HG02981 (cell line): ENCODE results near the gene BICDL1.

Source experiments
- ATAC-seq: cut with Tn5 transposase; IDR thresholded peaks from one replicate; pipeline ENCODE4 v1.9.1; 2021; ENCODE audit warnings: mild to moderate bottlenecking, moderate library complexity; ENCODE audit not compliant: unreplicated experiment

BICDL1 gene

DNA sequence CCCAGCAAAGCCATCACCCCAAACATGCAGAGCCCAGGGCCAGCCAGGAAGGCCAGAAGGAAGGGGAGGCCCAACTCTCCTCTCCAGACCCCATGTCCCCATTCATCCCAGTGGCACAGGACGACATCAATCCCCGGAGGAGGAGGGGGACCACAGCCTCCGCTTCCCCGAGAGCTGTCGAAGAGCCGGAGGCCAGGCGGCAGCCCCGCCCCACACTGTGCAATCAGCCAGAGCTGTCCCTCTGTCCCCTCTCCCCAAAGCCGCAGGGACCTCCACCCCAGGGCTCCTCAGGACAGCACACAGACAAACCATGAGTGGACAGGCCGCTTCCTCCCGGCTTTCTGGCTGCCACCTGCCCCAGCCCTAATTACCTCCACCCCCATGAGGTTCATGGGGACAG lies 110.7 kb downstream of the BICDL1 start:
- no peak for ATAC-seq

DNA sequence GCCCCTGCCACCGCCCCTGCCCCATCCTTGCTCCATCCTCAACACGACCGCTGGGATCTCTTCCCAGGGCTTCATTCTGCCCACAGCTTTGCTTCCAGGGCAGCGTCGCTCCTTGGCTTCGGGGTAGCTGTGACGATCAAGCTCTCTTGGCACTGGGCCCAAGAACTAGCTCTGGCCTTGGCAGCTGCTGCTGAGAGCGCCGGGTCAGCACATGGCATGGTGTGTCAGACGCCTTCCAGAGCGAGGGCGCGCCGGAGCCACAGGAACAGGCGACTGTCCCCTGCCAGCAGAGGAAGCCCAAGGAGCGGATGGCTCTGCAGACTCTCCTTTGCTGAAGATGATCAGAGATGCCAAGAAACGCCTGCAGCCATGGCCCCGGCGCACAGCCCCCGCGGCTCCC lies 111.6 kb downstream of the BICDL1 start:
- no peak for ATAC-seq

DNA sequence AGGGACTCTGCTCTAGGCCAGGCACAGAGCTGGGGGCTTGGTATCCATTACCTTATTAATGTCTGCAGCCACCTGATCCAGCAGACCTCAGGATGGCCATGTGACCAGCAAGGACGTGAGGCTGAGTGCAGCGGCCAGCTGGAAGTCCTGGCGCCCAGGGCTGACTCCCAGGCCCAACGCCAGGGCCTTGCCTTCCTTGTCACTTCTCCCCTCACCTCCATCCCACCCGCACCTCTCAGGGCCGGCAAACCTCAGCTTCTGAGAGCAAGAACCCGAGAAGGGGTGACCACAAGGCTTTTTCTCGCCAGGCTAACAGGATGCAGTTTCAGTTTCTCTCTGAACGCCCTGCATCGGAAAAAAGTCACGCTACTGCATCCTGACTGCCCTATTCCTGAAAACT lies 112.1 kb downstream of the BICDL1 start:
- ATAC-seq, result no peak

DNA sequence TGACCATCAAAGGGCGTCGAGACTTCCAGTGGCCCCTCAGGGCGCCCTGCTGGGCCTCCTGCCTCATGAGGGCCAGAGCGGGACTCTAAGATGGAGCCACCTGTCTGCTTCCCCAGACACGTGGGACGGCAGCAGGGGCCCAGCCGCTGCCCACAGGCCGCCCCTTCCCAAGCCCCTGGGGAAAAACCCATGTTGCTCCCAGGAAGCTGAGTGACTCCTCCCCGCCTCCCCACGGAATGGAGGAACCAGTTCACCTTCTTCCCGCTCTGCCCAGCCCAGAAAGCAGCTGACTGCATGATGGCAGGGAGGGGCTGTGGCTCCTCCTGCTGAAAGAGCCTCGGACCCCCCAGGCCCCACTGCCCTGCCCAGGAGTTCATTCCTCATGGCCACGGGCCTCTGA lies 112.6 kb downstream of the BICDL1 start:
- ATAC-seq, result no peak

DNA sequence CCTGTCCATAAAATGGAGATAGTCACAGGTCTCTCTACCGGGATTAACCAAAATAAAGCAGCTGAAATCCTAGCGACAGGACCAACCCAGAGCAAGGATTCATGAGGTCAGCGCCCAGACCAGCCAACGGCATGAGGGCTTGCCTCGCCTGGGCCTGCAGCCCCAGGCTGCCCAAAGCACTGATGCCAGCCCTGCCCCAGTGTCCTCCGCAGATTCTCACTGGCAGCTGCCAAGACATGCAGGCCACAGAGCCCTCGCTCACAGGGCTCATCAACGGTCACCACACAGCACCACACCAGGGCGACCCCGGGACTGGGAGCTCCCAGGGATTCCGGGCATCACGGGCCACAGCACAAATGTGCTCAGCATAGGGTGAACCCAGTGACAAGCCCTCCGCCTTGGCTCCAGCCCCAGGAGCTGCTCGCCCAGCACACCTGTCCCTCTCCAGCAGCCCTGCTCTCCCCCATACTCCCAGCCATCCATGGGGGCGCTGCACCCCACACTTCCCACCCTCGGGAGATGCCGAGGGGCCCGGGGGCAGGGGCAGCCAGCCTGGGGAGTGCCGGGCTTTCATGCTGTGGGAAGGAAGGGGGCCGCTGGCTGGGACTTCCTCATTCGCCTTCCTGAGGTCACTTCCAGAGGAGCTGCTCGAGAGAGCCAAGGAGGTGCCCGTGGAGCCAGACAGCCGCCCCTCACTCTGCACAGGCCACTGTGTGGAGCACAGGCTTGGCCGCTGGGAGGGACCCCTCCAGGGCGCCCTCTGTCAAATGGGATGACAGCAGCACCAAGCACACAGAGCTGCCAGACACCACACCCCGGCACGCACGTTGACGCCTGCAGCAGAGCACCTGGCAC lies 113.4 kb downstream of the BICDL1 start:
- no peak for ATAC-seq

DNA sequence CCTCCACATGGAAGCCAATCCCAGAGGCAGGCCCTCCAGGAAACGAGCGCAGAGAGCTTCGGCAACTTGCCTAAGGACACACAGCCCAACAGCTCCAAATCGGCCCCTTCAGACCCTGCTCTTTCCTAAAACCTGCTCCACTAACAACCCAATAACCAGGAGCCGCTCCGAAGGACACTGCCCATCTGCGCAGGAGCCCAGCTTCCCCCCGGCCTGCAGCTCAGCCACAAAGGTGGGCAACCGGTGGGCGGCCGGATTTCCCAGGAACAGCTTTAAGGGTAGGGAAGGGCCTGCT lies 114.0 kb downstream of the BICDL1 start:
- ATAC-seq, result no peak

DNA sequence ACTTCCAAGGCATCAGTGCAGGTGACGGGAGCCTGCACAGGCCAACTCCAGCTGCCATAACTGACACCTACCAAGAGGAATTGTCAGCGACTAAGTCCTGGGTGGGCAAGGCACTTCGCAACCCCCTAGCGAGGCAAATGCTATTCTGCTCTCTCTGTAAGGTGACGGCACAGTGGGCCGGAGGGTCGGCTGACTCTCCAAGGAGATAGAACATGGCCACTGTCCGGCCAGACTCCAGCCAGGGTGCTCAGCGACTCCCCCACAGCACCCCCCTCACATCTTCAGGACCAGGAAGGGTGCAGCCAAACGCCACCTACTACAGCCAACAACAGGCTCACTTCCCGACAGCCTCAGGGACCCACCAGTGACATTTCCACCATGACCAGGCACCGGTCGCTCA lies 114.3 kb downstream of the BICDL1 start:
- no peak for ATAC-seq

DNA sequence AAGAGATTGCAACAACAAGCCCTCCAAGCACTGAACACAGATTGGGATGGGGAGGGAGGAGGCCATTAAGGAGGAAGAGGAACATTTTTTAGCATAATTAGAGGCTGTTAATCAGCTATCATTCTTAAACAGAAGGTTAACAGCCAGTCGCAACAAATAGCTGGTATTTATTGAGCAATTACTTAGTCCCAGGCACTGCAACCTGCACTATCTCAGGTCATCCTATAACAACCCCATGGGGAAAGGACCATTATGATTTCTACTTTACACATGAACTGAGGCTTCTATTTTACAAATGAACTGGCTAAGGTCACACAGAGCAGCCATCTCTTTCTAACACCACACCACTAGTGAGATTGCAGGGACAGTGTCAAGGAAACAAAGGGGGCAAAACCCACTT lies 117.1 kb downstream of the BICDL1 start:
- no peak for ATAC-seq

DNA sequence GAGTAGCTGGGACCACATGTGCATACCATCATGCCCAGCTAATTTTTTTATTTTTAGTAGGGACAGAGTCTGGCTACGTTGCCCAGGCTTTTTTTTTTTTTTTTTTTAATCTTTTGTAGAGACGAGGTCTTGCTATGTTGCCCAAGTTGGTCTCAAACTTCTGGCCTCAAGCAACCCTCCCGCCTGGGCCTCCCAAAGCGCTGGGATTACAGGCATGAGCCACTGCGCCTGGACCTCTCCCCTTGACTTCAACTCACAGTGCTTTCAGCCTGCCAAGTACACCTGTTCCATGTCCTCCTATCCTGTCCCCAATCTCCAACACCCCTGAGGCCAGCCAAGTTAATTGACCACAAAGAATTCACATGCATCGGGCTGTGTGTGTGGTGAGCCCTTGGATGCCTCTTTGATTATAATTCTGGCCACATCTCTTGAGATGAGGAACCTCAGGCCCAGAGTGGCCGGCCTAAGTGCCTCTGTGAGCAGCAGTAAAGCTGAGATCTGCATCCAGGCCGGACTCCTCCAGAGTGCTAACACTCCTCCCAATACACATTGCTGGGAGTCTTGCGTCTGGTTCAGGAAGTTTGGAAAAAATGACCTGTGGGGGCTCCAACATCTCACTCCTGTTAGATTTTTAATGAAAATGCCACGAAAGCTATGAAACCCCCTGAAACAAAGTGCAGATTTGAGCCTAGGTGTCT lies 120.7 kb downstream of the BICDL1 start:
- no peak for ATAC-seq

DNA sequence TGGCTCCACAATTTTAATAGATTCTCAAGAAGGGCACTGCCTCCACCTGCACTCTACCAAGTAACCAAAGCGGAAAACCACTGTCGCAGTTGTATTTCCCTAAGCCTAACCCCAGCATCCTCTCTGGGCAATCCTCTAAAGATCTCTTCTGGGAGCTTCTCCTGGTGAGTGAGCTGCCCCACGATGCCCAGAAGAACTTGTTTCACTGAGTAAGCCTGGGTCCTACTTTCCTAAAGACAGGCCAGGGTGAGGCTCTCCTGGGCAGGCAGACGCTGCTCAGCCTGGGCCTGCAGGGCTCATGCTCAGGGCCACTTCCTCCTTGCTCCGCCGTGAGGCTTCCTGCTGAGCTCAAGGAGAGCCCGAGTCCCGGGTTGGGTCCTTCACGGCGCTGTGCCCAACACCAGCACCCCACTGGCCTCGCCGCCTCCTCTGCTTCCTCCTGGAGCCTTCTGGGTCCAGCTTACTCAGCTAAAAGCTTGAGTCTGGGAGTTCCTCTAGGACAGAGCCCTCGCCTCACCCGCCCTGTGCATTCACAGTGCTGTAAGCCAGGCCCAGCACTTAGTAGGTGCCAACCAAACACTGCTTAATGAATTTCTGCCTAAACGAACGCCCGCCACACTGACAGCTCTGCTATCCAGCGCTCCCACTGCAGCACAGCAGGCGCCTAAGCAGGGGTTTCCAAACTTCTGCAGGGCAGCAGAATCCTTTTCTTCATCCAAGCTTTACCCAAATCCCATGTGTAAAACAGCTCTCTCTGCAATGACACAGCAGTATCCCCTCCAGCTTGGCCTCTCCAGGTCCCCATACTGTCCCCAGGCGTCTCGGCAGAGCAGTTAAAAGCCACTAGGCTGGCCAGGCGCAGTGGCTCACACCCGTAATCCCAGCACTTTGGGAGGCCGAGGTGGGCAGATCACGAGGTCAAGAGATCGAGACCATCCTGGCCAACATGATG lies 121.8 kb downstream of the BICDL1 start:
- ATAC-seq, result peak; percentile 64

DNA sequence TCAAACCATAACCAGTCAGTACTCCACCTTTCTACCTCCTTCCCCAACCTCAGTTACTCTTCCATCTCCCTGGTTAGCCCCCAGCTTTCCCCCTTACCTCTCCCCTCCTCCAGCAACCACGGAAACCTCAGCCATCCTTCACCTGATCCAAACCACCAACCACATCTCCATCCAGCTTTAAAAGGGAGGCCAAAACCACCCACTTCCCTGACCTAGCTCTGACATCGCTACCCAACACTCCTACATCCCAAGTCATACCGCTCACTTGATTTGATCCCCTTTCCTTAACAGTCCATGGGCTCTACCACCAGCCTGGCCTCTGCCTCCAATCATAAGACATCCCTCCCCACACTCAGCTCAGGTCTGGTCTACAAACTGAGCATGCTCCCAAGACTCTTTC lies 126.0 kb downstream of the BICDL1 start:
- no peak for ATAC-seq

DNA sequence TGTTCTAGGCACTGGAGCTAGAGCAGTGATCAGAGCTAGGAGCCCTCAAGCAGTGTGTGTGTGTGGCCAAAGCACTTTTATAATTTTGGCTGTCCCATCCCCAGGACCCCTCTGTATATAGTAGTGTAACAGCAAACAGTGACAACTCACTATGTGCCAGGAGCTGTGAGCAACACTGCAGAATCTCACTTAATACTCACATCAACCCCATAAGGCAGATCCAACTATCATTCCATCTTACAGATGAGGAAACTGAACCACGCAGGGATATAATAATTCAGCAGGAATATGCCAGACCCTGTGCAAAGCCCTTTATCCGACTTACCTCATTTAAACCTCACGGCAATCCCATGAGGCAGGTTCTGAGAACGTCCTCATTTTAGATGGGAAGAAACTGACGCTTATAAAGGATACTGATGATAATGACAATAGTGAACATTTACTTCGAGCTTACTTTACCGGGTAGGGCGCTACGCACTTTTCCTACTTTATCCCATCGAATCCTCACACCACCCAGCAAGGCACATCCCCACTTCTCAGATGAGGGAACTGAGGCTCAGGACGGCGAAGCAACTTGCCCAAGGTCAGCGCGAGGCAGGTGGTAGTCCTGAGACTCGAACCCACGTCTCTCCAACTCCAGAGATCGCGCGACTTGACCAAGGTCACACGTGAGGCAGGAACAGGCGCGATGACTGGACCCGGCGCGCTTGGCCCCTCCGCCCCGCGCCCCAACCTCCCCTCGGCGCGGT lies 126.8 kb downstream of the BICDL1 start:
- ATAC-seq, result peak; percentile 12

DNA sequence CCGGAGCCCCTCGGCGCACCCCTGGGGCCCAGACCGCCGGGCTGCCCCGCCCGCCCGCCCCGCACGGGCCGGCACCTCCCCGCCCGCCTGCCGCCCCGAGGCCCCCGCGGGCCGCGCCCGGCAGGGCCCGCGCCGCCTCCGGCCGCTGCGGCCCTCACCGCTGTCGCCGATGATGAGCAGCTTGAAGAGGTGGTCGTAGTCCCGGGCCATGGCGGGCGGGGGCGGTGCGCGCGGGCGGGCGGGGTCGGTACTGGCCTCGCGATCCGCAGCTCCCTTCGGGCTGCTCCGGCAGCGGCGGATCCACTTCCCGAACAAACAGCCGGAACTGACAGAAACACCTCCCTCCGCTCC lies 127.4 kb downstream of the BICDL1 start, which contains the start of gene RAB35:
Gene RAB35, minus strand, starts transcription at position 313 of the 351 bp plus-strand sequence. Its CDS starts 103 bp downstream, at position 210.
- ATAC-seq, result no peak

DNA sequence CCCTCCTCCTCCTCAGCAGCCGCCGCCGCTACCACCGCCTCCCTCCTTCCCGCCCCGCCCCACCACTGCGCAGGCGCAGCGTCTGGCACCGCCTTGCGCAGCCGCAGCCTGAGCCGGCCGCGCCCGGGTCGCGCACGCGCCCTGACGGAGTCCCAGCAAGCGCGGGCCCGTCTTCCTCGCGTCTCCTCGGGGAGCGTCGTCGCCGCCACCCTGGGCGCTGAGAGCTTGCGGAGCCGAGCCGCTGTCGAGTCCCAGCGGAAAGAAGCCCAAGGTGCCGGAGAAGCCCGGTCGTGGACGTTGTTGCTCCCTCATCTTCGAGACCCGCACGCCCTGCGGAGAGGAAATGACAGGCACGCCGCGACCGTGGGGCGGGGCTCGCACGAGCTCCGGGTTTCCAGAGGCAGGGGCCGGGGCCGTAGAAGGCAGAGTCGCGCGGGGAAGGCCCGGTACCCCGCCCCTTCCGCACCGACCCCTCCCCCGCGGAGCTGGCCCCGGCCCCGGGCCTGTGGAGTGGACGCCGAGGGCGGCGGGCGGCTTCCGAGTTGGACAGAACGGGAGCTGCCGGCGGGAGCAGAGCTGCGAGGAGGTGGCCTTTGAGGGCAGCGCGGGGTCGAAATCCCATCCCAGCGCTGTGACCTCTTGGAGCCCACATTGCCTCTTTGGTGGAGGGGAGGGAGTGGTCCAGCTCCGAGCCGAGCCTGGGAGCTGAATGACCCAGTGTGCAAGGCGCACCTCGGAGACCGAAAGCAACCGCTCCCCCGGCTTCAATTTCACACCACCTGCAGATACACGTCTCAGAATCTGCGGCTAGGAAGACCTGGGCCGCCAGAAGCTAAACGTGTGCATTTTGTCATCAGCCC lies 128.0 kb downstream of the BICDL1 start:
- peak; percentile 43 for ATAC-seq

DNA sequence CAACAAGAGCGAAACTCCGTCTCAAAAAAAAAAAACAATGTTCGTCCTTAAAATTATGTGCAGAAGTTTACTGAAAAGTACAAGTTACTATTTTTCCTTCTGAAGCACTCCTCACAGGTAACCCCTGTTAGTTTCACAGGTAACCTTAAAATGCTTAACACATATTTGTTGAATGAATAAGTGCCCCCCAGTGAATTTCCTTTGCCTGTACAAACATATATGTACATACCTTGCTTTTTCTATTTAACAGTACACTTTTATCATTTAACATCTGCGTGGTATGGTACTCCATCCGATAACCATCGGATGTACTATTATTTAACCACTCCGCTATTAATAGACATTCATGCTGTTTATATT lies 128.9 kb downstream of the BICDL1 start:
- no peak for ATAC-seq

DNA sequence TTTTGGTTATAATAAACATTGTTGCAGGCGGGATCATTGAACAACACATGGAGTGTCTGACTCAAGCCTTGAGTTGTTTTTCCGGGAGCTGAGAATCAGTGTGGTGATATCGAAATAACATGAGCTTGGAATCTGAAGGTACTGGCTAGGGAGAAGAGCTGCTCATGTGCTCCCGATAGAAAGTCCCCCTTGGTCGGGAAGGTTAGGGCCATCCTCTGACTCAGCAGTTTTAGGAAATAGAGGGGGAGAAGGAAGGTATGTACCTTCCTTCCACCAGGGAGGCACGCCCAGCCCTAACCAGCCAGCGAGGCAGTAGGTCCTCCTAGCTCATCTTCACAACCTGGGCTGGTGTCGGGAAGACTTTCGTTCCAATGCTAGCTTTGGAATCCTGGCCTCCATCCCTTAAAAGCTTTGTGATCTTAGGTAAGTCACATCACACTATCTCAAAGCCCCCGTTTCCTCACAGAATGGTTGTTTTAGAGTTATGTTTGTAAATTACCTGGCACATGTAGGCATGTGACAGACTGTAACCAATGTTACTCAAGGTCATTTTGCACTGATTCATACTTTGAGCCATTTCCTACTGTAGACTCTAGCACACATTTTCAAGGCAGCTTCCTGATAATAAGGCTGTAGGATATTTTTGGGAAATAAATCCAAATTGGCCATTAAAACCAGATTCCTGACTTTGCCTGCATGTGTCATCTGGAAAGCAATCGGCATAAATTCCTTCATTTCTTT lies 129.5 kb downstream of the BICDL1 start:
- no peak for ATAC-seq

DNA sequence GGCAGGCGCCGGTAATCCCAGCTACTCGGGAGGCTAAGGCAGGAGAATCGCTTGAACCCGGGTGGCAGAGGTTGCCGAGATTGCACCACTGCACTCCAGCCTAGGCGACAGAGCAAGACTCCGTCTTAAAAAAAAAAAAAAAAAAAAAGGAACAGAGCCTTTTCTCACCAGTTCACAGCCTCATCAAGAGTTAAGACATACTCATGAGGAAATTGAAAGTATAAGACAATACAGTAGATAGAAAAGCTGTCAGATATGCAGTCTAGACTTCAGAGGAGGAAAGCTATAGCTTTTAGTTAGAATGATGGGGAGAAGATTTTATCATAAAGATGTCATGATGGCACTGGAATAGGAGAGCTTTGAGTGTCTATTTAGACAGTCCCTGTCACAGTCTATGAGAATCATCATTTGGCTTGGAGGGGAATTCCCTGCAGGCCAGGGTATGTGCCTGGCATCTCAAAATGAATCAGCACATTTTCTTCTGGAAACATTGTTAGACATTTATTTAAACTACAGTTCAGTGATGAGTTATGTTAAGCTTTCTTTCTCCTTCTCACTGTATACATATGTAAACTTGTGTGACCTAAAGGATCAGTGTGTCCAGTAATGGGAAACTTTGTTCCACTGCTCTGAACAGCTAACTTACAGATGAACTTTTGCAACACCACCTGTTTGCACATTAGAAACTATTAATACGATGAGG lies 130.4 kb downstream of the BICDL1 start:
- ATAC-seq, result no peak

DNA sequence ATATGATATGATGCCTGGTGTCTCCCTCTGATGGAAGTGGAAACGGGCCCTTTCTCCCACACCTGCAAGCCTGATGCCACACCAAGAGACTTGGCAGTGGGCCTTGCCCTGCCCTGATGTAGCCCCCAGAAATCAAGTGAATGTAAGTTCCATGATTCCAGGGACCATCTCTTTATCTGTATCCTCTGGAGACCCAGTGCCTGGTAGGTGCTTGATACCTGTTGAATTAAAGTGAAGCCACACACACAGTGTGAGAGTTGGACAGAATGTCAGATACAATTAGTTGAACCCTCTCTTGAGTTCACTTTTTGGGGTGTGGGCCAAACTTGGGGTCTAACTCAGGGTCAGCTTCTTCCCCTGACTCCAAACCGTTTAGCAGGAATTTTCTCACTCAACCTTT lies 132.3 kb downstream of the BICDL1 start:
- no peak for ATAC-seq
